ENCODE data around the gene GTF3C2.
A peak's percentile ranks its signal among the peaks of the same experiment; 100 is the strongest.

- no peak for TF ChIP-seq CTCF (IDR thresholded peaks at IDR 0.05)
- peak; percentile 2; the same call in 1 of the 2 replicates for TF ChIP-seq POLR2AphosphoS5 (IDR thresholded peaks at IDR 0.05; ENCODE audit: low read depth, low read length)
- no peak for TF ChIP-seq REST (IDR thresholded peaks at IDR 0.05; ENCODE audit: insufficient read depth in 1 of 2, low read depth in 2 of 2, low read length in 1 of 2)
- no peak for TF ChIP-seq SIN3A (IDR thresholded peaks at IDR 0.05; ENCODE audit: borderline replicate concordance, insufficient read depth, low read depth, low read length)
Observed at GRCh38 chr2:27376866-27377617, 20.5 kb upstream of the GTF3C2 start.

Data from Panc1 (cell line).